Breast epithelium (tissue), 4 donors: ENCODE measurements around the gene LMO2. TPM values are rescaled to one million over a fixed set of nuclear protein-coding genes. Genes with fewer than 3 reads are reported as not detected.

ENCODE experiments used
- DNase-seq, 2 donors: peaks; one replicate each; pipeline ENCODE4 v3.0.0-alpha.2; 2019; ENCODE audit warnings: low spot score in 2 of 2
- H3K27ac ChIP-seq, 2 donors: fragments of 200-600 bp; sonication (generic) in 1 of 2; one replicate each; pipeline ENCODE4 v1.5.1; 2016 to 2019; ENCODE audit warnings: mild to moderate bottlenecking in 1 of 2
- H3K27me3 ChIP-seq, 2 donors: fragments of 200-600 bp; sonication (generic) in 1 of 2; one replicate each; pipeline versions ENCODE4 v1.5.1 to v1.6.0; 2017 to 2019; ENCODE audit warnings: control low read depth in 1 of 2, mild to moderate bottlenecking in 1 of 2
- H3K36me3 ChIP-seq: fragments of 200-600 bp; one replicate; pipeline ENCODE4 v1.5.1; 2019
- H3K4me1 ChIP-seq, 2 donors: fragments of 200-600 bp; sonication (generic); one replicate each; pipeline ENCODE4 v1.5.1; 2016 to 2019; ENCODE audit warnings: control low read depth in 1 of 2
- H3K4me3 ChIP-seq, 3 donors: fragments of 200-600 bp; sonication (generic); 1 replicate in 2 of 3; 2 replicates in 1 of 3; pipeline ENCODE4 v1.5.1; 2016 to 2019; ENCODE audit warnings: mild to moderate bottlenecking in 3 of 3, moderate library complexity in 2 of 3
- H3K9me3 ChIP-seq, 2 donors: fragments of 200-600 bp; sonication (generic) in 1 of 2; one replicate each; pipeline ENCODE4 v1.5.1; 2016 to 2019; ENCODE audit warnings: control low read depth in 1 of 2
- CTCF ChIP-seq, 3 donors: fragments of 450-650 bp; IDR thresholded peaks; one replicate each; pipeline ENCODE4 v1.5.1; 2016 to 2017; ENCODE audit warnings: antibody characterized with exemption in 3 of 3, mild to moderate bottlenecking in 3 of 3, moderate library complexity in 3 of 3
- POLR2A ChIP-seq: fragments of 450-650 bp; IDR thresholded peaks from one replicate; pipeline ENCODE4 v1.6.1; 2016; ENCODE audit warnings: antibody characterized with exemption, mild to moderate bottlenecking, moderate library complexity
- POLR2AphosphoS5 ChIP-seq, 3 donors: sonication (generic); formaldehyde crosslinking; IDR thresholded peaks; one replicate each; pipeline ENCODE4 v1.6.1; 2017; ENCODE audit warnings: antibody characterized with exemption in 3 of 3
- intact Hi-C: fragments of 100-400 bp; cut with DNase I; formaldehyde crosslinking; loops from one replicate; pipeline ENCODE4 v1.15.1; 2023; ENCODE audit warnings: low total_unique reads
- total RNA-seq, 3 donors: library from RNA; depleted of rRNA; stranded (reverse); fragments of >200 nt; gene quantifications; one replicate each; pipeline ENCODE4 v1.1.0, GENCODE V29; 2016

LMO2 gene
- total RNA-seq, 3 donors from 2014 or later, result 19.5 to 21.9 (median 20.0) TPM

GRCh38 chr11:33867561-33867960 is 24.3 kb downstream of the LMO2 start:
- H3K36me3 ChIP-seq, result no peaks in the 10 kb centered on the region
- no peak for TF ChIP-seq CTCF (IDR thresholded peaks at IDR 0.05)
- TF ChIP-seq POLR2A, result no peak
- TF ChIP-seq POLR2AphosphoS5 (IDR thresholded peaks at IDR 0.05), result no peak
- no peaks in the 10 kb centered on the region for H3K9me3 ChIP-seq
- intact Hi-C loops, result no loop called here
- H3K4me1 ChIP-seq, result no peaks in the 10 kb centered on the region
- peak overlapping the region; percentile 67 to 85 (median 81) for H3K4me3 ChIP-seq
- peak overlapping the region in 1 of 2 donors; percentile 19 for H3K27ac ChIP-seq
- DNase-seq, result no peak
- H3K27me3 ChIP-seq, result peaks cover 0 to 9% of the 10 kb centered on the region in 2 donors

GRCh38 chr11:33866936-33867335 is 24.9 kb downstream of the LMO2 start:
- Histone ChIP-seq H3K4me3 (peak overlapping the region in 2 of 3 donors; percentile 81 to 85), H3K9me3 (no peaks in the 10 kb centered on the region), H3K27me3 (peaks cover 0 to 7% of the 10 kb centered on the region in 2 donors), H3K4me1 (no peaks in the 10 kb centered on the region), H3K36me3 (no peaks in the 10 kb centered on the region), H3K27ac (no peak overlapping the region)
- no peak for TF ChIP-seq POLR2A
- TF ChIP-seq CTCF (IDR thresholded peaks at IDR 0.05), result no peak
- no peak for TF ChIP-seq POLR2AphosphoS5 (IDR thresholded peaks at IDR 0.05)
- DNase-seq, result no peak
- intact Hi-C loops, result no loop called here

GRCh38 chr11:33864479-33864878 is 27.4 kb downstream of the LMO2 start:
- no peak for TF ChIP-seq CTCF (IDR thresholded peaks at IDR 0.05)
- no peak for TF ChIP-seq POLR2AphosphoS5 (IDR thresholded peaks at IDR 0.05)
- TF ChIP-seq POLR2A, result no peak
- intact Hi-C loops, result loop anchor here (5.0 kb wide), 1 partner anchor 1548 kb away; no protein-coding TSS in a partner anchor
- no peaks in the 10 kb centered on the region for H3K36me3 ChIP-seq
- H3K4me1 ChIP-seq, result no peaks in the 10 kb centered on the region
- peak overlapping the region in 1 of 2 donors; percentile 24 for H3K27ac ChIP-seq
- no peaks in the 10 kb centered on the region for H3K9me3 ChIP-seq
- H3K27me3 ChIP-seq, result peaks cover 0 to 7% of the 10 kb centered on the region in 2 donors
- H3K4me3 ChIP-seq, result no peak overlapping the region
- no peak for DNase-seq

GRCh38 chr11:33863418-33864172 is 28.3 kb downstream of the LMO2 start:
- no peak for DNase-seq
- no peaks in the 10 kb centered on the region for H3K9me3 ChIP-seq
- TF ChIP-seq CTCF (IDR thresholded peaks at IDR 0.05), result no peak
- TF ChIP-seq POLR2A, result no peak
- TF ChIP-seq POLR2AphosphoS5 (IDR thresholded peaks at IDR 0.05), result no peak
- no peaks in the 10 kb centered on the region for H3K36me3 ChIP-seq
- intact Hi-C loops, result loop anchor here (5.0 kb wide), 1 partner anchor 1549 kb away; no protein-coding TSS in a partner anchor
- H3K27me3 ChIP-seq, result peaks cover 0 to 1% of the 10 kb centered on the region in 2 donors
- no peak overlapping the region for H3K4me3 ChIP-seq
- no peaks in the 10 kb centered on the region for H3K4me1 ChIP-seq
- no peak overlapping the region for H3K27ac ChIP-seq

- Histone ChIP-seq H3K4me3 (no peak overlapping the region), H3K36me3 (no peaks in the 10 kb centered on the region), H3K9me3 (no peaks in the 10 kb centered on the region), H3K27me3 (no peaks in the 10 kb centered on the region), H3K4me1 (no peaks in the 10 kb centered on the region), H3K27ac (peak overlapping the region in 1 of 2 donors; percentile 20)
- TF ChIP-seq POLR2A, result no peak
- no peak for TF ChIP-seq CTCF (IDR thresholded peaks at IDR 0.05)
- intact Hi-C loops, result loop anchor here (5.0 kb wide), 1 partner anchor 1550 kb away; no protein-coding TSS in a partner anchor
- no peak for DNase-seq
Measured at GRCh38 chr11:33861941-33862589, 29.8 kb downstream of the LMO2 start.
